H1 (cell line): ENCODE data around the gene ADPRHL1. TPM values are rescaled to one million over a fixed set of nuclear protein-coding genes. Genes with fewer than 3 reads are reported as not detected.

Experiments
- CTCF ChIA-PET: fragments of 300-600 bp; sonication (Branson Sonifier 250); formaldehyde crosslinking; loops from one replicate; lab custom pipeline; 2021; ENCODE audit not compliant: partially characterized antibody; lab: Charles Lee
- POLR2A ChIA-PET: fragments of 300-600 bp; sonication (Branson Sonifier 250); formaldehyde crosslinking; loops from one replicate; lab custom pipeline; 2021; ENCODE audit warnings: inconsistent platforms; ENCODE audit not compliant: partially characterized antibody; lab: Charles Lee
- DNase-seq, 2 experiments: peaks; one replicate each; pipeline versions ENCODE4 v3.0.0 to v3.0.0-alpha.2; 2010 to 2022; ENCODE audit warnings: low spot score in 2 of 2, low read depth in 1 of 2, mixed read lengths in 1 of 2
- FAIRE-seq: peaks from 2 replicates; lab custom pipeline; 2011; peaks lifted over from hg19 to GRCh38; lab: Jason Lieb, UNC
- H2AFZ ChIP-seq: 2 replicates; pipeline ENCODE4 v1.8.1; 2012; ENCODE audit warnings: low read length, inconsistent platforms
- H2AK5ac ChIP-seq: 2 replicates; pipeline ENCODE4 v1.6.1; 2013; ENCODE audit warnings: low read depth, low read length
- H2BK120ac ChIP-seq: replicated peaks from 2 replicates; pipeline ENCODE3; 2013; ENCODE audit warnings: low read depth, low read length, inconsistent platforms
- H2BK12ac ChIP-seq: 2 replicates; pipeline ENCODE4 v1.6.1; 2013; ENCODE audit warnings: low read depth, low read length
- H2BK15ac ChIP-seq: 2 replicates; pipeline ENCODE4 v1.6.1; 2013; ENCODE audit warnings: low read length
- H2BK20ac ChIP-seq: 2 replicates; pipeline ENCODE4 v1.6.1; 2013; ENCODE audit warnings: low read length
- H2BK5ac ChIP-seq: 2 replicates; pipeline ENCODE4 v1.6.1; 2013; ENCODE audit warnings: low read depth, low read length
- H3K14ac ChIP-seq: 2 replicates; pipeline ENCODE4 v1.6.1; 2013; ENCODE audit warnings: inconsistent platforms; ENCODE audit not compliant: insufficient read length
- H3K18ac ChIP-seq: 2 replicates; pipeline ENCODE4 v1.6.1; 2013; ENCODE audit warnings: low read length; ENCODE audit errors: extremely low read depth
- H3K23ac ChIP-seq: 2 replicates; pipeline ENCODE4 v1.6.1; 2013; ENCODE audit warnings: inconsistent platforms; ENCODE audit not compliant: insufficient read length
- H3K23me2 ChIP-seq: 2 replicates; pipeline ENCODE4 v1.6.1; 2013; ENCODE audit warnings: low read depth, low read length
- H3K27ac ChIP-seq: 2 replicates; pipeline ENCODE4 v1.6.1; 2011; ENCODE audit warnings: low read depth, low read length, inconsistent platforms
- H3K27me3 ChIP-seq, 4 experiments: replicated peaks in 1 of 4; 1 replicate in 1 of 4; 2 replicates in 3 of 4; pipeline versions ENCODE4 v1.6.1 to v1.8.1; 2011 to 2013; ENCODE audit warnings: low read length in 3 of 4, mild to moderate bottlenecking in 3 of 4, inconsistent platforms in 2 of 4, mixed read lengths in 2 of 4, moderate library complexity in 1 of 4; ENCODE audit not compliant: control insufficient read depth in 3 of 4, insufficient read depth in 3 of 4; ENCODE audit errors: extremely low read depth in 1 of 4
- H3K36me3 ChIP-seq, 4 experiments: 2 replicates each; pipeline versions ENCODE4 v1.6.1 to v1.8.1; 2011 to 2013; ENCODE audit warnings: mild to moderate bottlenecking in 4 of 4, low read length in 3 of 4, moderate library complexity in 2 of 4, control low read depth in 1 of 4, inconsistent platforms in 1 of 4; ENCODE audit not compliant: insufficient read depth in 4 of 4, control insufficient read depth in 2 of 4
- H3K4ac ChIP-seq: replicated peaks from 2 replicates; pipeline ENCODE3; 2013; ENCODE audit warnings: low read length, low read depth, mixed read lengths, inconsistent platforms; ENCODE audit not compliant: insufficient read length
- H3K4me1 ChIP-seq, 4 experiments: replicated peaks in 1 of 4; 1 replicate in 1 of 4; 2 replicates in 3 of 4; pipeline versions ENCODE4 v1.6.1 to v1.8.1; 2011 to 2013; ENCODE audit warnings: low read length in 3 of 4, inconsistent platforms in 2 of 4, mixed read lengths in 1 of 4; ENCODE audit not compliant: insufficient read depth in 4 of 4, control insufficient read depth in 3 of 4
- H3K4me2 ChIP-seq, 2 experiments: 2 replicates each; pipeline versions ENCODE4 v1.6.1 to v1.8.1; 2011 to 2013; ENCODE audit warnings: low read depth in 2 of 2, low read length in 2 of 2, control low read depth in 1 of 2, inconsistent platforms in 1 of 2, mild to moderate bottlenecking in 1 of 2; ENCODE audit not compliant: insufficient read depth in 1 of 2
- H3K4me3 ChIP-seq, 4 experiments: fragments of 200-600, 300-600 bp in 1 of 4; sonication (generic), shearing (Covaris generic), sonication (Bioruptor Twin) in 1 of 4; 2 replicates each; pipeline versions ENCODE4 v1.5.1 to v1.8.1; 2011 to 2016; ENCODE audit warnings: low read length in 4 of 4, low read depth in 3 of 4, control low read depth in 2 of 4, inconsistent platforms in 2 of 4, mild to moderate bottlenecking in 2 of 4, mixed read lengths in 1 of 4, moderate library complexity in 1 of 4; ENCODE audit not compliant: insufficient read depth in 2 of 4; ENCODE audit errors: extremely low read depth in 1 of 4
- H3K56ac ChIP-seq: replicated peaks from 2 replicates; pipeline ENCODE3; 2013; ENCODE audit warnings: low read depth, mild to moderate bottlenecking, mixed read lengths, low read length, inconsistent platforms; ENCODE audit not compliant: insufficient read length
- H3K79me1 ChIP-seq: 2 replicates; pipeline ENCODE4 v1.6.1; 2013; ENCODE audit warnings: low read depth, low read length, control low read depth
- H3K79me2 ChIP-seq, 2 experiments: 2 replicates each; pipeline versions ENCODE4 v1.6.1 to v1.8.1; 2012 to 2013; ENCODE audit warnings: low read length in 2 of 2, mild to moderate bottlenecking in 2 of 2, inconsistent platforms in 1 of 2; ENCODE audit not compliant: insufficient read depth in 2 of 2, control insufficient read depth in 1 of 2
- H3K9ac ChIP-seq, 4 experiments: replicated peaks in 1 of 4; 1 replicate in 1 of 4; 2 replicates in 3 of 4; pipeline versions ENCODE4 v1.6.1 to v1.8.1; 2011 to 2013; ENCODE audit warnings: low read depth in 3 of 4, low read length in 3 of 4, control low read depth in 2 of 4, mild to moderate bottlenecking in 2 of 4, moderate library complexity in 2 of 4, inconsistent platforms in 1 of 4; ENCODE audit errors: extremely low read depth in 1 of 4
- H3K9me3 ChIP-seq, 2 experiments: 2 replicates each; pipeline versions ENCODE4 v1.6.1 to v1.8.1; 2012 to 2013; ENCODE audit warnings: mild to moderate bottlenecking in 2 of 2, moderate library complexity in 2 of 2, control low read depth in 1 of 2, inconsistent platforms in 1 of 2, low read depth in 1 of 2, low read length in 1 of 2, mixed read lengths in 1 of 2; ENCODE audit not compliant: insufficient read depth in 2 of 2
- H4K20me1 ChIP-seq, 2 experiments: replicated peaks in 1 of 2; 2 replicates each; pipeline versions ENCODE3 to v1.8.1; 2011 to 2013; ENCODE audit warnings: inconsistent platforms in 2 of 2, low read length in 2 of 2, mild to moderate bottlenecking in 1 of 2; ENCODE audit not compliant: insufficient read depth in 2 of 2, control insufficient read depth in 1 of 2
- H4K5ac ChIP-seq: 2 replicates; pipeline ENCODE4 v1.6.1; 2013; ENCODE audit warnings: low read length, low read depth, mixed read lengths, inconsistent platforms; ENCODE audit not compliant: insufficient read length
- H4K8ac ChIP-seq: 2 replicates; pipeline ENCODE4 v1.8.0; 2013; ENCODE audit warnings: mild to moderate bottlenecking, moderate library complexity, low read length, inconsistent platforms; ENCODE audit not compliant: insufficient read depth; ENCODE audit errors: extremely low read depth
- H4K91ac ChIP-seq: replicated peaks from 2 replicates; pipeline ENCODE3; 2013; ENCODE audit warnings: low read length, mixed read lengths, inconsistent platforms; ENCODE audit not compliant: insufficient read length
- BACH1 ChIP-seq: IDR thresholded peaks from 2 replicates; pipeline ENCODE4 v1.6.1; 2012; ENCODE audit warnings: low read length, improper control_type of control experiment
- KDM1A ChIP-seq: fragments of 200-600, 300-600 bp; sonication (generic); IDR thresholded peaks from 2 replicates; pipeline ENCODE4 v1.7.1; 2016; ENCODE audit warnings: mild to moderate bottlenecking, low read length, borderline replicate concordance
- NANOG ChIP-seq: IDR thresholded peaks from 2 replicates; pipeline ENCODE4 v1.6.1; 2011; ENCODE audit warnings: low read length, low read depth, mild to moderate bottlenecking, inconsistent platforms; ENCODE audit not compliant: insufficient read depth, poor library complexity, severe bottlenecking
- SAP30 ChIP-seq: fragments of 300-600 bp; sonication (generic); IDR thresholded peaks from 2 replicates; pipeline ENCODE4 v1.7.1; 2012; ENCODE audit warnings: low read length, moderate library complexity, mild to moderate bottlenecking, inconsistent platforms; ENCODE audit not compliant: insufficient read depth, insufficient replicate concordance
- SP2 ChIP-seq: IDR thresholded peaks from 2 replicates; pipeline ENCODE4 v1.6.1; 2012; ENCODE audit warnings: mild to moderate bottlenecking, low read length, inconsistent platforms
- SP4 ChIP-seq: IDR thresholded peaks from 2 replicates; pipeline ENCODE4 v1.6.1; 2012; ENCODE audit warnings: low read length, inconsistent platforms
- SUZ12 ChIP-seq: fragments of 200-600 bp; sonication (generic); IDR thresholded peaks from 2 replicates; pipeline ENCODE4 v1.6.1; 2012; ENCODE audit warnings: mild to moderate bottlenecking, inconsistent platforms, low read length, moderate library complexity, mixed read lengths
- TAF7 ChIP-seq: optimal IDR thresholded peaks from 2 replicates; pipeline ENCODE3; 2011; ENCODE audit warnings: low read depth, mild to moderate bottlenecking, inconsistent platforms, low read length, moderate library complexity, borderline replicate concordance
- TBP ChIP-seq: IDR thresholded peaks from 2 replicates; pipeline ENCODE4 v1.6.1; 2011; ENCODE audit warnings: low read depth, low read length, improper control_type of control experiment
- WGBS, 2 experiments: shearing (Covaris generic) in 1 of 2; methylation state at CpG; one replicate each; pipeline versions ENCODE4 v1.1.6 to v1.1.7; 2013 to 2015; ENCODE audit warnings: low lambda C conversion rate in 2 of 2, mixed read lengths in 2 of 2, inconsistent platforms in 1 of 2, low coverage in 1 of 2, missing lambda C conversion rate in 1 of 2; ENCODE audit not compliant: insufficient replicate concordance in 2 of 2, insufficient coverage in 1 of 2, insufficient read length in 1 of 2; ENCODE audit errors: extremely low coverage in 1 of 2, missing lambda C conversion rate in 1 of 2; 5-methylcytosine and 5-hydroxymethylcytosine counted together
- polyA plus RNA-seq, 7 experiments: library from polyadenylated mRNA; depleted of rRNA in 3 of 7; stranded (reverse) in 5 of 7; unstranded in 2 of 7; fragments of >200 nt in 5 of 7; fragments of 200-250 nt in 2 of 7; gene quantifications; 1 replicate in 5 of 7; 2 replicates in 1 of 7; 4 replicates in 1 of 7; pipeline versions ENCODE4 v1.2.1 to v1.2.3, GENCODE V29; 2011 to 2013; ENCODE audit warnings: missing spikeins in 2 of 7, mixed read lengths in 2 of 7
- total RNA-seq: library from RNA; stranded (reverse); fragmentation: NEBNext Ultra II Directional; extraction: Animal tissue kit (Norgen Biotek cat#: 25700); gene quantifications from 2 replicates; pipeline ENCODE4 v1.2.1, GENCODE V29; 2021

The ADPRHL1 gene
- total and polyA plus RNA-seq, 2 of the 8 experiments (the other 6 are each of a cell fraction or from before 2014, with no cell fraction given): 0.74 to 1.7 TPM

- H4K5ac ChIP-seq: no peak overlapping the region
- H3K36me3 ChIP-seq: no peaks in the 10 kb centered on the region
- no peak overlapping the region for H2BK120ac ChIP-seq
- no peak for FAIRE-seq
- H4K20me1 ChIP-seq: no peaks in the 10 kb centered on the region
- H2BK15ac ChIP-seq: no peak overlapping the region
- H3K79me1 ChIP-seq: no peaks in the 10 kb centered on the region
- no peak overlapping the region for H3K4me3 ChIP-seq
- H3K56ac ChIP-seq: no peak overlapping the region
- ChIA-PET POLR2A (interaction anchor here (0.9 to 1.7 kb wide), 4 partner anchors 11 to 71 kb away, joined by 3 to 7 read pairs (median 3); no protein-coding TSS in a partner anchor), CTCF (interaction anchor here (0.6 to 1.4 kb wide), 12 partner anchors 8 to 399 kb away, joined by 3 to 6 read pairs (median 4); no protein-coding TSS in a partner anchor)
- H2AFZ ChIP-seq: no peak overlapping the region
- DNase-seq: no peak
- peak overlapping the region; percentile 76 for H4K8ac ChIP-seq
- H3K4me1 ChIP-seq: peaks cover 0 to 6% (median 6%) of the 10 kb centered on the region in 4 experiments; a peak in 6 of 7 replicates
- H3K23ac ChIP-seq: no peak overlapping the region
- H4K91ac ChIP-seq: no peak overlapping the region
- H2AK5ac ChIP-seq: no peak overlapping the region
- no peaks in the 10 kb centered on the region for H3K23me2 ChIP-seq
- H3K4me2 ChIP-seq: no peak overlapping the region
- H3K18ac ChIP-seq: no peak overlapping the region
- no peak overlapping the region for H3K14ac ChIP-seq
- H3K27me3 ChIP-seq: no peaks in the 10 kb centered on the region
- H2BK5ac ChIP-seq: no peak overlapping the region
- H3K4ac ChIP-seq: no peak overlapping the region
- H2BK12ac ChIP-seq: no peak overlapping the region; the same call in 1 of the 2 replicates
- WGBS, 2 experiments: 86% methylated on average over 28 of the region's 32 CpGs; no CpG with 5 or more reads in 1 of the 2 experiments
- no peak overlapping the region for H3K9ac ChIP-seq
- H3K27ac ChIP-seq: no peak overlapping the region
- H3K9me3 ChIP-seq: no peaks in the 10 kb centered on the region
- H3K79me2 ChIP-seq: no peaks in the 10 kb centered on the region
- no peak overlapping the region for H2BK20ac ChIP-seq
- no peak for TF ChIP-seq TBP
- TF ChIP-seq SP2: no peak
- TF ChIP-seq BACH1: no peak
- no peak for TF ChIP-seq SAP30
- TF ChIP-seq TAF7: no peak
- TF ChIP-seq SP4: no peak
- TF ChIP-seq NANOG: no peak
- no peak for TF ChIP-seq KDM1A
- no peak for TF ChIP-seq SUZ12
Observed at GRCh38 chr13:113403255-113404104, 49.8 kb downstream of the ADPRHL1 start.
